Smooth muscle cell (in vitro differentiated cells): ENCODE results near the gene SLC30A3. TPM values are rescaled to one million over a fixed set of nuclear protein-coding genes. Genes with fewer than 3 reads are reported as not detected.

Experiments
- DNase-seq: peaks from one replicate; lab custom pipeline; 2025; ENCODE audit not compliant: unreplicated experiment; lab: John Stamatoyannopoulos, UW
- H2AFZ ChIP-seq: fragments of 200-600 bp; sonication (generic); 2 replicates; pipeline ENCODE4 v1.6.0; 2016; ENCODE audit warnings: antibody characterized with exemption, low read depth, mild to moderate bottlenecking
- H3F3A ChIP-seq: fragments of 200-600 bp; sonication (generic); 2 replicates; pipeline ENCODE4 v1.6.0; 2017; ENCODE audit warnings: antibody characterized with exemption, low read depth
- H3K27ac ChIP-seq: fragments of 200-600 bp; sonication (generic); 2 replicates; pipeline ENCODE4 v1.5.1; 2016; ENCODE audit warnings: low read depth, mild to moderate bottlenecking
- H3K27me3 ChIP-seq: fragments of 200-600 bp; sonication (generic); 2 replicates; pipeline ENCODE4 v1.6.1; 2016; ENCODE audit warnings: low read depth, mild to moderate bottlenecking
- H3K36me3 ChIP-seq: fragments of 200-600 bp; sonication (generic); 2 replicates; pipeline ENCODE4 v1.5.1; 2016; ENCODE audit warnings: low read depth
- H3K4me1 ChIP-seq: fragments of 200-600 bp; sonication (generic); 2 replicates; pipeline ENCODE4 v1.5.1; 2016; ENCODE audit warnings: low read depth
- H3K4me2 ChIP-seq: fragments of 200-600 bp; sonication (generic); 2 replicates; pipeline ENCODE4 v1.6.0; 2016; ENCODE audit warnings: mild to moderate bottlenecking
- H3K4me3 ChIP-seq: fragments of 200-600 bp; sonication (generic); 2 replicates; pipeline ENCODE4 v1.5.1; 2016; ENCODE audit warnings: mild to moderate bottlenecking
- H3K79me2 ChIP-seq: fragments of 200-600 bp; sonication (generic); 2 replicates; pipeline ENCODE4 v1.6.0; 2016; ENCODE audit warnings: low read depth, mild to moderate bottlenecking
- H3K9ac ChIP-seq: fragments of 200-600 bp; sonication (generic); 2 replicates; pipeline ENCODE4 v1.6.0; 2016; ENCODE audit warnings: low read depth
- H3K9me3 ChIP-seq: fragments of 200-600 bp; sonication (generic); replicated peaks from 2 replicates; pipeline ENCODE4 v1.5.1; 2016; ENCODE audit warnings: low read depth
- H4K20me1 ChIP-seq: fragments of 200-600 bp; sonication (generic); 2 replicates; pipeline ENCODE4 v1.6.0; 2016; ENCODE audit warnings: low read depth
- WGBS: methylation state at CpG from one replicate; pipeline ENCODE4 v1.1.7; 2016; ENCODE audit warnings: low lambda C conversion rate; 5-methylcytosine and 5-hydroxymethylcytosine counted together
- polyA plus RNA-seq: library from polyadenylated mRNA; unstranded; fragments of >200 nt; fragmentation: Nextera tagmentation; extraction: Ambion mirVana; gene quantifications from 2 replicates; pipeline ENCODE4 v1.2.1, GENCODE V29; 2016
- total RNA-seq: library from RNA; depleted of rRNA; stranded (reverse); fragments of >200 nt; gene quantifications from 2 replicates; pipeline ENCODE4 v1.2.3, GENCODE V29; 2014
- TF ChIP-seq, protein P1 (sequence below): fragments of 200-600 bp; sonication (generic); IDR thresholded peaks from 2 replicates; pipeline ENCODE4 v1.5.1; 2017; ENCODE audit warnings: borderline replicate concordance, mild to moderate bottlenecking, antibody characterized with exemption; ENCODE audit not compliant: insufficient read depth, poor library complexity, severe bottlenecking

Gene SLC30A3
- total and polyA plus RNA-seq, 2 experiments from 2014 or later, result 0.17 TPM; not detected in 1

- TF ChIP-seq, protein P1, sequence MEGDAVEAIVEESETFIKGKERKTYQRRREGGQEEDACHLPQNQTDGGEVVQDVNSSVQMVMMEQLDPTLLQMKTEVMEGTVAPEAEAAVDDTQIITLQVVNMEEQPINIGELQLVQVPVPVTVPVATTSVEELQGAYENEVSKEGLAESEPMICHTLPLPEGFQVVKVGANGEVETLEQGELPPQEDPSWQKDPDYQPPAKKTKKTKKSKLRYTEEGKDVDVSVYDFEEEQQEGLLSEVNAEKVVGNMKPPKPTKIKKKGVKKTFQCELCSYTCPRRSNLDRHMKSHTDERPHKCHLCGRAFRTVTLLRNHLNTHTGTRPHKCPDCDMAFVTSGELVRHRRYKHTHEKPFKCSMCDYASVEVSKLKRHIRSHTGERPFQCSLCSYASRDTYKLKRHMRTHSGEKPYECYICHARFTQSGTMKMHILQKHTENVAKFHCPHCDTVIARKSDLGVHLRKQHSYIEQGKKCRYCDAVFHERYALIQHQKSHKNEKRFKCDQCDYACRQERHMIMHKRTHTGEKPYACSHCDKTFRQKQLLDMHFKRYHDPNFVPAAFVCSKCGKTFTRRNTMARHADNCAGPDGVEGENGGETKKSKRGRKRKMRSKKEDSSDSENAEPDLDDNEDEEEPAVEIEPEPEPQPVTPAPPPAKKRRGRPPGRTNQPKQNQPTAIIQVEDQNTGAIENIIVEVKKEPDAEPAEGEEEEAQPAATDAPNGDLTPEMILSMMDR, result no peak
- Histone ChIP-seq H3K27ac (no peak overlapping the region), H3K9me3 (no peaks in the 10 kb centered on the region)
Observed at GRCh38 chr2:27290549-27290948, 27.7 kb upstream of the SLC30A3 start.

GRCh38 chr2:27288610-27289009, 25.8 kb upstream of the SLC30A3 start:
- H3K9ac ChIP-seq, result no peak overlapping the region
- DNase-seq, result no peak
- no peak overlapping the region for H3K27ac ChIP-seq
- no peaks in the 10 kb centered on the region for H3F3A ChIP-seq
- H4K20me1 ChIP-seq, result no peaks in the 10 kb centered on the region
- no peak overlapping the region for H2AFZ ChIP-seq
- no peaks in the 10 kb centered on the region for H3K9me3 ChIP-seq
- no peaks in the 10 kb centered on the region for H3K79me2 ChIP-seq
- H3K36me3 ChIP-seq, result no peaks in the 10 kb centered on the region
- H3K4me1 ChIP-seq, result no peaks in the 10 kb centered on the region
- TF ChIP-seq, protein P1, result no peak
- 78% methylated on average over 3 of the region's 3 CpGs for WGBS
- no peak overlapping the region for H3K4me3 ChIP-seq
- H3K27me3 ChIP-seq, result peaks cover 14% of the 10 kb centered on the region
- no peak overlapping the region for H3K4me2 ChIP-seq

More at GRCh38 chr2:27290549-27290948, 27.7 kb upstream of the SLC30A3 start:
- WGBS, result 97% methylated on average over 5 of the region's 5 CpGs
- Histone ChIP-seq H3K36me3 (no peaks in the 10 kb centered on the region), H3K4me2 (no peak overlapping the region), H3K4me3 (no peak overlapping the region), H3K4me1 (no peaks in the 10 kb centered on the region), H3K27me3 (peaks cover 14% of the 10 kb centered on the region), H2AFZ (no peak overlapping the region), H3K79me2 (no peaks in the 10 kb centered on the region), H3K9ac (no peak overlapping the region), H3F3A (no peaks in the 10 kb centered on the region), H4K20me1 (no peaks in the 10 kb centered on the region)
- no peak for DNase-seq

DNA sequence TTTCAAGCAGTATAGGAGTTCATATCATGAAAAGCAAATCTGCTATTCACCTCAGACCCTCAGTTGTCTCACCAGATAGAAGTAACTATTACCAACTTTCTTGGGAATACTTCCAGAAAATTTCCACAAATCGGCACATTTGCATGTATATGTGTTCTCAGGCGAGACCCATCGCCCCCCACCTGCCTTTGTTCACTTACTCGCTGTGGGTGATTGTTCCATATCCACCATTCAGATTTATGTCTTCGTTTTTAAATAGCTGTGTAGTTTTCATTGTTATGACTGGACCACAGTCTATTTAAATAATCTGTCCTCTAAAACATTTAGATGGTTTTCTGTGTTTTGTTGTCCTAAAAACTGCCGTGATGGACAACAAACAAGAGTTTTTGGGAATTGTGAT, 22.6 kb upstream of the SLC30A3 start:
- no peak overlapping the region for H3K4me2 ChIP-seq
- no peak for DNase-seq
- no peak overlapping the region for H3K9ac ChIP-seq
- H3K4me1 ChIP-seq, result peaks cover 9% of the 10 kb centered on the region
- no peaks in the 10 kb centered on the region for H3K36me3 ChIP-seq
- H3K27ac ChIP-seq, result no peak overlapping the region
- H3K4me3 ChIP-seq, result no peak overlapping the region
- TF ChIP-seq, protein P1, result no peak
- H4K20me1 ChIP-seq, result no peaks in the 10 kb centered on the region
- H3F3A ChIP-seq, result no peaks in the 10 kb centered on the region
- H2AFZ ChIP-seq, result no peak overlapping the region
- H3K9me3 ChIP-seq, result no peaks in the 10 kb centered on the region
- WGBS, result 85% methylated on average over 6 of the region's 6 CpGs
- peaks cover 8% of the 10 kb centered on the region for H3K27me3 ChIP-seq
- H3K79me2 ChIP-seq, result no peaks in the 10 kb centered on the region

DNA sequence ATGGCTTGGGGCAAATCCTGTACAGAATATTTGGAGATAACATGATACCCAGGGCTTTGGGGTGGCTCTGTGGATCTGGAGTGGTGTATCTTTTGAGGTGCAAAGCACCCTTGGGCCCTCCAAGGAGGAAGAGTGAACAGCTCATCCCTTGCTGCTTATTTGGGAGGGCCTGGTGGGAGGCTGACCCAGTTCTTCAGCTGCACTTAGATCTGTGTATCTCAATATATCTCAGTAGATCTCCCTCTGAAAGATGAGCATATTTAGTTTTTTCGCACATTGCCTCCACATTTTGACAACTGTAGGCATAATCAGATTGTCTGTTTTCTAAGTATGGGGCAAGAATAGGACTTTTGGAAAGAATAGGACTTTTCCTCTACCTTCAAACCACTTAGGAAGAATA, 22.1 kb upstream of the SLC30A3 start:
- no peaks in the 10 kb centered on the region for H3K9me3 ChIP-seq
- TF ChIP-seq, protein P1, result no peak
- H3K4me3 ChIP-seq, result no peak overlapping the region
- no peak overlapping the region for H3K4me2 ChIP-seq
- H4K20me1 ChIP-seq, result no peaks in the 10 kb centered on the region
- no peak overlapping the region for H3K27ac ChIP-seq
- H3K4me1 ChIP-seq, result peaks cover 9% of the 10 kb centered on the region
- peaks cover 8% of the 10 kb centered on the region for H3K27me3 ChIP-seq
- WGBS, result 95% methylated on average over 1 of the region's 1 CpG
- no peaks in the 10 kb centered on the region for H3K36me3 ChIP-seq
- H3K9ac ChIP-seq, result no peak overlapping the region
- DNase-seq, result no peak
- H3K79me2 ChIP-seq, result no peaks in the 10 kb centered on the region
- no peak overlapping the region for H2AFZ ChIP-seq
- H3F3A ChIP-seq, result no peaks in the 10 kb centered on the region
